Measurements from ENCODE around the gene TALDO1.

The TALDO1 gene

DNA sequence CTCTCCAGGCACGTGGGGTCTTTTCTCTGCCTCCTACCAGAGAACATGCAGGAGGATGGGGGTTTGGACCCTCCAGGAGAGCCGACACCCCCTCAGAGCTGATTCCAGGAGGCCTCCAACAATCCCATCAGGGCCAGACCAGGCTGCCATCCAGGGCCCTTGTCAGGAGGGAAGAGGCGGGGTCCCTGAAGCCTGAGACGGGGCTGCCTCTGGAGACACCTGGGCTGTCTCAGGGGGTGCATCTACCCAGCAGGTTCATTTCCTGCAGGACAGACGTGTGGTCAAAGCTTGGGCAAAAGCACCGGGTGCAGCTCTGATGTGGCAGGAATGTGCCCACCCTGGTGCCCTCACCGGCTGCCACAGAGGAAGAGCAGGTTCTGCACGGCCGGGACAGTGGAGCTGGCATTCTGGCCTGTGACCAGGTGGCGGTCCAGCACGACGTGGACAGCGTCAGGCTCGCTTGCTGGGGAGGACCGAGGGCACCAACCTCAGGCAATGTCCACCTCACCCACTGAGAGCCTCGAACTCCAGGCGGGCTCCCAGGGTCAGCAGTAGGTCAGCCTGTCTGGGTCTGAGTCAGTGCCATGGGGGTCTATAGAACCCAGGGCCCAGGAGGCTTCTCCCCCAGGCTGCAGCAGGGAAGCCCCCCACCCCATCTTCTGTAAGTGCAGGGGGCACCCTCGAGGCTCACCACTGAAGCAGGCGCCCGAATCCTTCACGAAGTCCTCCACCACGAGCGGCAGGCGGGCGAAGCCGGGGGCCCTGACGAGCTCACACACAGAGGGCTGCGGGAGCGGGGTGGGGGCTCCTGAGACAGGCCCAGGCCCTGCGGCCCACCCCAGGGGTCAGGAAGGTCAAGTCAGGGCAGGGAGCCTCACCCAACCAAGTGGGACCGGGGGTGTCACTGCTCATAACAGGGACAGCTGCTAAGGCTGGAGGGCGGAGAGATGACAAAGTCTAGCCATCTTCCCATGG lies 23.7 kb downstream of the TALDO1 start:
- no peak for DNase-seq

DNA sequence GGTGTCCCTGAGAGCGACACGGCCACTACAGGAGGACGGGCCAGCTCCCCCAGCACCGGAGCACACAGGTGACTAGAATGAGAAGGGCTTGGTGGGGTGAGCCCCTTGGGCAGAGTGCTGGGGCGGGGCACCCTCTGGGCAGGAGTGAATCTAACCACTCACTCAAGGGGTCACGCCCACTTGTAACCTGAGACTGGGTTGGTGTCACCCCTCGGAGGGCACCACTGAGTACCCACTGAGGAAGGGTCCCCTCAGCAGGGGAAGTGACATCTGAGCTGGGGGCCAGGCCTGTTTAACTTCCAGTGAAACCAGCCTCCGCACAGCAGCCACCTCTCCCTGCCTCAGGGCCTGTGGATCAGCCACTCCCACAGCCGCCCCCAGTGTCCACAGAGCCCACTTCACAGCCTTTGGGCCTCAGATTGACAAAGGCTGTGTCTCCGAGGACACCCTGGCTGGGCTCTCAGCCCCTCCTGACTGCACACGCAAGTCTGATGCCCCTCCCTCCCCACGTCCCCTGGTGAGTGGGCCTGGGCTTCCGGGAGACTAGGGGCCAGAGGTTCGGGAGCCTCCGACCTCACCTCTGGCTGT lies 24.4 kb downstream of the TALDO1 start:
- no peak for DNase-seq

DNA sequence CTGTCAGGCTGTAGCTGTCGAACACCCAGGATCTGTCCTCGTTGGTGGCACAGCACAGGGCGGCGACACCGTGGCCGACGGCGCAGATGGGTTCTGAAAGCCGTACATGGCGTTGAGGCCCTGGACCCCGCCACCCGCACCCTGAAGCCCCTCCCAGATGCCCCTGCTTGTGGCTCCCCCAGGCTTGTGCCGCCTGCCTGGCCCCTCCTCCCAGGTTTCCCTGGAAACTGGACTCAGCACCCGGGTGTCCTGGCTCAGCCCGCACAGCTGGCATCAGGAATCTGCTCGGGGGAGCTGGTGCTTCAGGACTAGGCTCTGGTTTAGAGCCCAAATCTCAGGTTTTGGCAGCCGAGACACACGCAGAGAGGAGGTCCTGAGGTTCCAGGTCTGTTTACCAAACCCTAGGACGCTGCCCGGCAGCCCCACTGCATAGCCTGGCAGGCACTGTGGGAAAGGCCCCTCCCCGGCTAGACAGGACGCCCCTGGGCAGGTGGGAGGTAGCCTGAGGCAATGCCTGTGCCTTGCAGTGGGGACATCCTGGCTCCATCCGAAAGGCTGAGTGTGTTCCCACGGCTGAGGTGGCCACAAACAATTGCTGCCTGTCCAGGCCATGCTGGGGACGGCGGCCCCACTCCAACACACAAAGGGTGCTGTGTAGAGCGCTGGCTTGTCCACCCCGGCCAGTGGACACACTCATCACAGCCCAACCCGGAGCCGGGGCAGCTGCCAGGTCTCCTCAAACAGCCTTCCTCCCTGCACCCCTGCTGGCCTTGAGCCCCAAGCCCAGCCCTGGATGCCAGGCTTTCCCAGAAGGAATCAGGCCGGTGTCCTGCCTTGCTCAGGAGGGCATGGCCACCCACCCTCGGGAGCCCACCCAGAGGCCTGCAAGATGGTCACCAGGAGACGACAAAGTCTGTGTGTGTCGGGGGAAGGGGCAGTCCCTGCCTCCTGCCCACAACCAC lies 25.4 kb downstream of the TALDO1 start:
- DNase-seq: no peak

DNA sequence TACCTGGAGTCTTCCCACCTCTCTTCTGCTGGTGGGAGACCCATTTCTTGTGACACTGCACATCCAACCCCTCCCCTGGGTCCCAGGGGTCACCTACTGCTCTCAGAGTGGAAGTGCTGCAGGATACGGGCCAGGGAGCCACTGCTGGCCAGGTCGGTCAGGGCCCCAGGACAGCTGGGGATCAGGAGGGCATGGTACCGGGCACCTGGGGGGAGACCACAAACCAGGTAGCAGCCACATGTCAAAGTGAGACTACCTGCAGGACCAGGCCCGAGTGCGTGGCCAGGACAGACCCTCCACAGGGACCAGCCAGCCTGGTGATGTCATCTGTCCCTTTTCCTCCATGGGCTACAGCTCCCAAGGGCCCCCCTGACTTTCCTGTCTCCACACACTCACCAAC lies 26.2 kb downstream of the TALDO1 start:
- no peak for DNase-seq

DNA sequence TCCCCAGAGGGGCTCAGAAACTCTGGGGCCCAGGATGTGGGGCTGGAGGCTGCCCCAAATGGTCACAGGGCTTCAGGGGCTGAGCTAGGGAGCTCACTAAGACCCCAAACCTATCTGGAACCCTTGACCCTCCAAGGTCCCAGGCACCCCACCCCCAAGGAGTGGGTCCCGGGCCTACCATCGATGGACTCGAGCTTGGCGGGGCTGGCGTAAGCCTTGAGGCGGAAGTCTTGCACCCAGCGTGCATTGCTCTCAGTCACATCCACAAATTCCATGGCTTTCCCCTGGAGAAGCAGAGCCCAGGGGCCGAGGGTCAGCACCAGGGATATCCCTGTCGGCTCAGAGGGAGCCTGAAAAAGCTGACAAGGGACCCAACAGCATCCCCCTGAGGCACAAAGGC lies 26.6 kb downstream of the TALDO1 start:
- no peak for DNase-seq

DNA sequence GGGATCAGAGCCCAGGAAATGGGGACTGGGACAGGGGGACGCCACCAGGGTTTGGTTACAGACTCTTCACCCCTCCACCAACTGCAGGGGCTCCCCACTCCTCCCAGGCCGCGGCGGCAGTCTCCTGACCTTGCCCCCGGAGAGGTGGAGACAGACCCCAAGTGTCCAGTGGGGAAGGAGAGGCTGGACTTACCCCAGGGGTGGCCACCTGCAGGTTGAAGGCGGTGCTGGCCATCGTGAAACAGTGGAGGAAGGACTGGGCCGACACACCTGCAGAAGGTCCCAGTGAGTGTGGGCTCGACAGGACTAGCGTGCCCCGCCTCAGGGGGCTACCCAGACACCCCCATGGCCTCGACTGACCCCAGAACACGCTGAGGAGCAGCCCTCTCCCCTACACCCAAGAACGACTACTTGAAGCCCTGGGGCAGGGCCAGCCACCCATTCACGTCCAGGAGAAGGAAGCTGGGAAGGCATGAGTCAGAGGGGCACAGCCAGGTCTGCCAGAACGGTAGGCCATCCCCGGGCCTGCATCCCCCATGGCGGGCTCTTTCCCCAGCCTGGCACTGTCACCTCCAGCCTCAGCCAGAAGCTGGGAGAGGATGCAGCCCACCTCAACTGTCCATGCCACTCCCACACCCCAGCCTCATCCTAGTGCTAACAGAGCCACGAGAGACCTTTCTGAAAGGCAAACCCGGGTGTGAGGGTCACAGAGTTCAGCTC lies 27.8 kb downstream of the TALDO1 start:
- no peak for DNase-seq

DNA sequence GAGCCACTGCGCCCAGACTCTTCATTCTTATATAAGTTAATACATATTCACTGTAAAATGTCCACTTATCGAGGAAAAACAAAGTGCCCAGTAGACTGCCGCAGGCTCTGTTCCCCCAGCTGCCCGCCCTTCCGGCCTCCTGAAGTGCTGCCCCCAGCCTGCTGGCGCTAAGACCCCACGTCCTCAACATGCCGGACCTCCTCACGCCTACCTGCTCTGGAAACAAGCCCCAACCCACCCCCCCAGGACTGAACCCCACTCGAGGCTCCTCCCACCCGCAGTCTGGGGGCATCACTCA lies 28.9 kb downstream of the TALDO1 start:
- DNase-seq: no peak

DNA sequence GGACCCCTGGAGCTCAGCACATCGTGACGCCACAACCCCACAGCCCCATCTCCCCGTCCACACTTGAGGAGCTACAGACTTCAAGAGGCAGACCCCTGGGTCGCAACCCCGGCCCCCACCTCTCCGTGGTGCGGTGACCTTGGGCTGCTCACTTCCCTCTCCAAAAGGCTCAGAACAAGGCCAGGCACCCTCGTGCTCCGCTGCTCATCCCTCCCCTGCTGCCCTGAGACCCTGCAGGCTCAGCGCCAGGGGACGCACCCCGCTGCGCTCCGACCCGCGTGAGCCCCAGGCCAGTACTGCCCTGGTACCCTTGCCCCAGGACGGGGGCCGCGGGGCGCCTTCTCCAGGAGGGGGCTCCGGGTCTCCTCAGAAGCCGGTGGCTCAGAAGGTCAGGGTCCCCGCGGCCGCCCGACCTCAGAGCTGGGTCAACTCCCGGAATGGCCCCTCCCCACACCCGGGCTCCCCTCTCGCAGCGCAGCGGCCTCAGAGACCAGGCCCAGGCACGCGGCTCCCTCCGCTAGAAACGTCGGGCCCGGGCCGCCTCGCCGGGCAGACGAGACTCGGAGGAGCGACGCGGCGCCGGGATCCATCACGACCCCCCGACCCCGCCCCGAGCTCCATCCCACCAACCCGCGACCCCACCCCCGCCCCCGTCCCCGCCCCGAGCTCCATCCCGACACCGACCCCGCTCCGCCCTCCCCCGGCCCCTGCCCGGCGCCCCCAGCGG lies 29.5 kb downstream of the TALDO1 start:
- no peak for DNase-seq

DNA sequence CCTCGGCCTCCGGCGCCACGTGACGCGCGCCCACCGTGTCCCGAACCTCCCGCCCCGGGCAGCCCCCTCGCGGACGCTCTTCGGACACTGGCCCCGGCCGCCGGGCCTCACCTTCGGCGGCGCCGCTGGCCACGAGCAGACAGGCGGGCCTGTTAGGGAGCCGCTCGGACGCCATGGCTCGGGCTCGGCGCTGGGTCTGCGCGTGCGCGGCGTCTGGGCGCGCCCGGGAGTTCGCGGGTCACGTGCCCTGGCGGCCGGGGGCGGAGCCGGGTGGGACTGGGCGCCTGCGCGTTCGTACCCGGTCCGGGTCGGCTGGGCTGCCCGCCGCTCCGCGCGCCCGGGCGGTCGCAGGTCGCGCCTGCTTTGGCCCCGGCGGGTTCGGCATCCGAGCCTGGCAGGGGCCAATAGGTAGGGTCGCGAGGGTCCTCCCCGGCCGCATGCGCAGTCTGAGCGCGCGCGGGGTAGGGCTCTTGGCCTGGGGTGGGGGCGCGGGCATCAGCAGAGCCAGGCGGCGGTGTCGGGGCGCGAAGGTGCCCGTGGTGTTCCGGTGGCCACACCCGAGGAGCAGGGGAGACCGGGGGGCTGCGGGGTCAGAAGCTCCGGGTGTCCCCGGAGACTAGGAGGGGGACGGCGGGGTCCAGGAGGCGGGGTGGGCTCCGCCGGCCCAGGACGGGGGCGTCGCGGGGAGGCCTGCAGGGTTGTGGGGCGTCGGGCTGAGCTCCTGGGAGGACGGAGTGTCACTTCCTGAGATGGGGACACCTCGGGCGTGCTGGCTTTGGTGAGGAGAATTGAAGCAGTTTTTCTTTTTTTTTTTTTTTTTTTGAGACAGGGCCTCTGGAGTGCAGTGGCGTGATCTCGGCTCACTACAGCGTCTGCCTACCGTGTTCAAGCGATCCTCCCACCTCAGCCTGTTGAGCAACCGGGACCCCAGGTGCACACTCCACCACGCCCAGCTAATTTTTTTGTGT lies 30.3 kb downstream of the TALDO1 start, which contains the start of gene GATD1:
GATD1 (minus strand) TSS at position 200 of the 968 bp plus-strand sequence; CDS start at position 175, 25 bp downstream.
- peak; percentile 60 for DNase-seq

DNA sequence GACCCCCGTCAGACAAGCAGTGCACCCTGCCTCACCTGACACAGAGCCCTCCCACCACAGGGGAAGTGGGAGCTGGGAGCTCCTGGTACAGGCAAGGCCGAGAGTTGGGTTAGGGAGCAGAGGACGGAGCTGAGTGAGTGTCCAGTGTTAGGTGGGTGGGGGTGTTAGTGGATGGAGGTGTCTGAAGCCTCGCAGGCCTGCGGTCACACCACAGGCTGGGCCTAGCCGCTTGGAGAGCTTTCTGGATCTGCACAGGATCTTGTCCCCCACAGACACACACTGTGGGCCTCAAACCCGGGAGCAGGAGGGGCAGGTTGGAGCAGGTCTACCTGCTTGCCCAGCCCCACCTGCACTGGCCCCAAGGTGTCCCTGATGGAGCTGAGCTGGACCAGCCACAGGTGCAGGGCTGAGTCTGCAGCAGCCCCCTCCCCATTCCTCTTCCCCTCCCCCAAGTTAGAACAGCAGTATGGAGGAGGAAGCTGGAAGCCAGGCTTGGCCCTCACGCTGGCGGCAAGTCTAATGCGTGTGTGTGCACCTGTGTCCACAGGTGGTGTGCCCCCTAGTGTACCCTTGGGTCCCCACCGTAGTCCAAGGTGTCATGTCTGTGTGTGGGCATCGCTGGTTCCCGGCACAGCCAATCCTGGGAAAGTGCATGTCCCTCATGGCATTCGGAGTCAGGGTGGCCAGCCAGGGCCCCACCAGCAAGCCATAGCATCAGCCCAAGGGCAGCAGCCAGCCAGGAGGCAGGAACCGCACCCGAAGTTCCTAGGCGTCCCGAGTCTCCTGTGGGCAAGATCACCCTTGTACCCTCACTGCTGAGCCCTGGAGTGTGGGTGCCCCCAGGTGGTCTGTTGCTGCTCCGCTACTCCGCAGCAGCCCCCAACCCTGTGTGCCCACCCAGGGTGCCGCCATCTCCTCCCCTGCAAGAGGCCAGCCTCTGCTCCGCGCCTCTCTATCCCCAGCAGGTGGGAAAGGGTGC lies 32.0 kb downstream of the TALDO1 start:
- DNase-seq: no peak

DNA sequence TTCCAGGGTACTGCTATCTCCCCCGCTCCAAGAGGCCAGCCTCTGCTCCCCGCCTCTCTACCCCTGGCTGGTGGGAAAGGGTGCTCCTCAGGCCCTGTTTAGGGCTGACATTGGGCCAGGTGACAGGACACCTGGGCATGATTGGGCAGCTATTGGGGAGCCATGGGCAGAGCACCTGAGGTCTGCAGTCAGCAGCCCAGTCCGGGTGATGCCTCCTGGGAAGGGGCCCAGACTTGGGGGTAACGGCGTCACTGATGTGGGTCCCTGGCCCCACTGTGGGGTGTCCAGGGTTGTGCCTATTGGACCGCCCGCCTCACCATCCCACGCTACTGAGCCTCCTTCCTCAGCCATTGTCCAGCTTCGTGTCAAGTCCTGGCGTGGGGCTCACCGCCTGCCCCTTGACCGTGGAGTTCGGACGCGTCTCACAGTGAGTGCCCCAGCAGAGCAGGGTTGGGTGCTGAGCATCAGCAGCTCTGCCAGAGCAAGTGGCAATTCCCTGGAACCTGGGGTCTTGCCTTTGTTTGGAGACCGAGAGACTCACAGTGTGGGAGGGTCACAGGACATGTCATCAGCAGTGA lies 32.8 kb downstream of the TALDO1 start:
- DNase-seq: no peak

DNA sequence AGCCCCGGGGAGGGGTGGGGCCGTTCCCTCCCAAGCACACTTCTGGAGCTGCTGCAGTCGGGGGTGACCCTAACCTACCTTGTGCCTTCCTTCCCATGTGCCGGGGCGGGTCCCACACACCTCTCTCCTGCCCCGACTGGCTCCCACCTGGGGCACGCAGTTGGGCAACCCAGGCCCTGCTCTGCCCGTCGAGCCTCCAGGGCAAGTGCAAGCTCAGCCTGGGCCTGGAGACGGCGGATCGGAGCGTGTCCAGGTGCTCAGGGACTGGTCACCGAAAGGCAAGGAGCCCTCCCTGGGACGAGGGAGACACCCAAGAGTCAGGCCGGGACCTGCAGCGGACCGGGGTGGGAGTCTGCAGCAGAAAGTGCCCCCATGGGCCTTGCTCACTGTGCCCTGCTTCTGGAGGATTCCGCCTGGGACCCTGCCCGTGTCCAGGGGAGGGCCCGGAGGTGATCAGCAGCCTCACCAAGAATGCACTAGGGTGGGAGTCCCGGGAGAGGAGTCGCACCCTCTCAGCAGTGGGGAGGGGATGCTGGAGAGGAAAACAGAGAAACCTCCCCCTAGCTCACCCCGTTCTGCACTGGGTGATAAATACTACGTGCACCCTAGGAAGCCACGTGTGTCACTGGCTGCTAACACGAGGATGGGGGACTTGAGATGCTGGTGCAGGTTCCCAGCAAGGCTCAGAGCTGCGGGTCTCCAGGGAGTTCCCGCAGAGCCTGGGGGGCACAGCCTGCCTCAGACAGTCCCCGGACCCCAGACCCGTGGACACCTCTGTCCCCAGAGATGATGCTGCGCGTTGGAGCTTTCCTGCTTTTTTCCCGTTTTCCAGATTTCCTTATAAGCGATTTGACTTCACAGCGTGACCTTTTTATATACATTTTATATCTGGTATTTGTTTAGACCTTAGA lies 35.3 kb downstream of the TALDO1 start:
- no peak for DNase-seq

DNA sequence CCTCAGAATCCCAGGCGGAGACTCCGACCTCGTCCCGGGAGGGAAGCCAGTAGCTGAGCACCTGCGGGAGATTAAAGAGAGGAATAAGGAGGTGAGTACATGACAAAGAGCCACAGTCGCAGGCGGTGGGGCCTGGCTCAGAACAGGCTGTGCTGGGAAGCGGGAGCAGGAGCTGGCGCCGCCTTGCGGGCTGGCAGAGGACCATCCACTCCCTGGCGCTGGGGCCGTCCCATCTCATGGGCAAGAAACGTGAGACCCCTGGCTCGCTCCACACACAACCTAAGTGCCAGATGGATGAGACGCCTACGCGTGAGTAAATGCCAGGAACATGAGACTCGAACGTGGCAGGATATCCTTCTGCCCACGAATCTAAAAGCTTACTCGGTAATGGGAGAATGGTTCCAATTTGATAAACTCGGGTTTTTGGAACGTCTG lies 36.3 kb downstream of the TALDO1 start:
- no peak for DNase-seq

DNA sequence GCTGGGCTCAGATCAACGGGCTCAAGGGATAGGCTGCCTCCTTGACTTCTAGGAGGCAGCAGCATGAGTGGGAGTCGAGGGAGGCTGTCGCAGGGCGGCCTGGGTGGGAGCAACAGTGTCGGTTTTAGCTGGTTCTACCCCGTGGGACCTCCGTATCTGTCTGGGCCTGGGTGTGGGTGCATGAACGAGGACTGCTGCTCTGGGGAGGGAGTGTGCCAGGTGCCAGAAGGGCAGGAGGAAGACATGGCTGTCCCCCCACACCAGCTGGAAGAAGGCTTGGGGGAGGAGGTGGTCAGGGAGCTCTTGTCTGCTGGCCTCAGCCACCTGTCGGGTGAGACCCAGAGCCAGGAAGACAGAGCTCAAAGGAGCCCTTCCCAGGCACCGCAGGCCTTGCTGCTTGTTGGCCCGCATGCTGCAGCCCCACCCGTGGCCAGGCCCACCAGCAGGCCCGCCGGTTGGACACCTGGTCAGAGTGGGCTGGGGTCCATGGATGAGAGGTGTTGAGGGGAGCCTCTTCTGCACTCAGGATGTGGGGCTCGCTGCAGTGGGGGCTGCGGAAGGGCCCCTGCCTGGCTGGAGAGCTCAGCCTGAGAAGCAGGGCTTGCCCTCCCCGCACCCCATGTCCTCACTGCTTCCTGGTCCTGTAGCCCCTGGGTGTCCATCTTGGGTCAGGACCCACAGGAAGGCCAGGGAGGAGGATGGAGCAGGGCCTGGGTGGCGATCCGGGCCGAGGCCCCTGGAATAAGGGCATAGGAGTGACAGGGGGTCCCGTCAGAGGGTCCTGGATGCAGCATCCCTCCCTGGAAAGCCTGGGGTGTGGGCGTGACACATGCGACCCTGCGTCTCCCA lies 39.2 kb downstream of the TALDO1 start:
- no peak for DNase-seq

DNA sequence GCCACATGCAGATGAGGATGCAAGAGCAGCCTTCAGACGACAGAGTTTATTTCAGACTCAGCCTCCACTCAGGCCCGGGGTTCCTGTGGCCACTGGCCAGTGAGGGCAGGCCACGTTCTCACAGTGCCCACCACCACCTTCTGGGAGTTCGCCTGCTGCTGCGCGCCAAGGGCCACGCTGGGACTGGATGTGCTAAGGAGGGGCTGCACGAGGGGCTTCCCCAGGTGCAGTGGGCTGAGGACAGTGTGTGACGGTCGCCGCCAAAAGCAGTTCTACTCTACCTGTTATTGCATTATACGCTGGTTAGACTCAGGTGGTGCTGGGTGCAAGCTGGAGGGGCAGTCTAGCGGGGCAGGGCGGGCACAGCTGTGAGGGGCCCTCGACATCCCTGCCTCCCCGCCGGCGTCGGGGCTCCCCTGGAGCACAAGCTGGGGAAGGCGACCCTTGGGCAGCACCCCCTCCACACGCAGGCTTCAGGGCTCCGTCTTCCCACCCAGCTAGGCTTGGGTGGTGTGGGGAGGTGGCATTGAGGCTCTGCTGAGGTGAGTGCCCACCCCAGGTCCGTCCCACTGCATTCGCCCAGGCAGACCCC lies 39.9 kb downstream of the TALDO1 start:
- no peak for DNase-seq

DNA sequence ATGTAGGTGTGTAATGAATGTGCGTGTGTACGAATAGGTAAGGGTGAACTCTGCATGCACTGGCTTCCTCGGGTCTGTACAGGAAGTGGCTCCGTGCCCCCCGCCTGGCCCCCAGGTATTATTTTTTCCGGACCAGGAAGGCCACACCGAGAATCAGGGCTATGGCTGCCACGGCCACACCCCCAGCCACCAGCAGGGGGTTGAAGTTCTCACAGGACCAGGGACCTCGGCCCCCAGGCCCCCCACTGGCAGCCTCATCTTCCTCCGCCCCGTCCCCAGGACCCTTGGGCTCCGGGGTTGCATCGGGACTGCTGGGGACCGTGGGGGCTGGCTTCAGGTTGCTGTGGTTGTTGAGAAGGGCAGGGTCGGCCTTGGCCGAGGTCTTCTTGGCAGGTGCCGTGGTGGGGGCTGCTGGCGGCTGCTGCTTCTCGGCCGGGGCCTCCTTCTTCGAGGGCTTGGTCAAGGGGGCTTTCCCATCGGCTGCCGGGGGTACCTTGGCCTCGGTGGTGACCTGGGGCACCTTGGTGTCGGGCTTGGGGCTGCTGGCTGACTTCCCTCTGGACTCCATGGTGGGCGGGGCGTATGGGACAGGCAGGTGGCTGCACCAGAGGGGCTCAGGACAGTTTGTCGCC lies 40.9 kb downstream of the TALDO1 start:
- DNase-seq: no peak
